HepG2 (cell line): ENCODE data around the gene STK11. TPM values are rescaled to one million over a fixed set of nuclear protein-coding genes. Genes with fewer than 3 reads are reported as not detected.

Experiments
- ATAD3A ChIP-seq: sonication (generic); formaldehyde crosslinking; IDR thresholded peaks from 2 replicates; pipeline ENCODE4 v1.4.0; 2020; ENCODE audit warnings: missing genetic modification reagents
- ATF7-NPFF ChIP-seq: sonication (generic); formaldehyde crosslinking; IDR thresholded peaks from 2 replicates; pipeline ENCODE4 v1.8.1; 2023; ENCODE audit warnings: mild to moderate bottlenecking, low read depth, missing genetic modification reagents, moderate library complexity
- DPF2 ChIP-seq: sonication (generic); formaldehyde crosslinking; IDR thresholded peaks from 2 replicates; pipeline ENCODE4 v1.4.0; 2020; ENCODE audit warnings: mild to moderate bottlenecking, low read depth, missing genetic modification reagents, borderline replicate concordance
- EHMT2 ChIP-seq: fragments of 200-600 bp; sonication (generic); IDR thresholded peaks from 2 replicates; pipeline ENCODE4 v1.7.0; 2017; ENCODE audit warnings: antibody characterized with exemption, low read depth, low read length, borderline replicate concordance
- ESRRA ChIP-seq: sonication (generic); formaldehyde crosslinking; IDR thresholded peaks from 2 replicates; pipeline ENCODE4 v1.5.1; 2020; ENCODE audit warnings: mild to moderate bottlenecking, low read depth, missing genetic modification reagents
- IRF2 ChIP-seq: IDR thresholded peaks from 2 replicates; pipeline ENCODE4 v1.6.1; 2018; ENCODE audit warnings: missing genetic modification reagents, missing compliant biosample characterization
- LBX2 ChIP-seq: sonication (generic); formaldehyde crosslinking; IDR thresholded peaks from 2 replicates; pipeline ENCODE4 v1.5.0; 2020; ENCODE audit warnings: missing genetic modification reagents, mild to moderate bottlenecking, borderline replicate concordance
- LRRFIP1 ChIP-seq: sonication (generic); formaldehyde crosslinking; conservative IDR thresholded peaks from 2 replicates; pipeline ENCODE4 v1.4.0; 2020; ENCODE audit warnings: missing genetic modification reagents
- MTA1 ChIP-seq: sonication (generic); formaldehyde crosslinking; IDR thresholded peaks from 2 replicates; pipeline ENCODE4 v1.4.0; 2020; ENCODE audit warnings: missing genetic modification reagents, mild to moderate bottlenecking, borderline replicate concordance
- NFE2 ChIP-seq: sonication (generic); formaldehyde crosslinking; IDR thresholded peaks from 2 replicates; pipeline ENCODE4 v1.4.0; 2020; ENCODE audit warnings: missing genetic modification reagents
- PRMT3 ChIP-seq: sonication (generic); formaldehyde crosslinking; IDR thresholded peaks from 2 replicates; pipeline ENCODE4 v1.8.1; 2022; ENCODE audit warnings: low read depth, mild to moderate bottlenecking, moderate library complexity, missing genetic modification reagents, borderline replicate concordance
- SPEN ChIP-seq: sonication (generic); formaldehyde crosslinking; IDR thresholded peaks from 2 replicates; pipeline ENCODE4 v1.5.1; 2020; ENCODE audit warnings: low read depth, mild to moderate bottlenecking, missing genetic modification reagents
- TFAP4 ChIP-seq: sonication (generic); IDR thresholded peaks from 2 replicates; pipeline ENCODE4 v1.6.1; 2016; ENCODE audit warnings: low read depth, borderline replicate concordance
- ZKSCAN5 ChIP-seq: sonication (generic); formaldehyde crosslinking; IDR thresholded peaks from 2 replicates; pipeline ENCODE4 v1.5.1; 2020; ENCODE audit warnings: mild to moderate bottlenecking, missing genetic modification reagents
- ZNF207 ChIP-seq: fragments of 450-650 bp; IDR thresholded peaks from 2 replicates; pipeline ENCODE4 v1.6.1; 2016; ENCODE audit warnings: antibody characterized with exemption, borderline replicate concordance
- ZNF24 ChIP-seq: fragments of 450-650 bp; IDR thresholded peaks from 2 replicates; pipeline ENCODE4 v1.6.1; 2017; ENCODE audit warnings: antibody characterized with exemption, mild to moderate bottlenecking
- ZNF331 ChIP-seq: sonication (generic); formaldehyde crosslinking; IDR thresholded peaks from 2 replicates; pipeline ENCODE4 v1.4.0; 2020; ENCODE audit warnings: missing genetic modification reagents
- ZNF446 ChIP-seq: sonication (generic); formaldehyde crosslinking; IDR thresholded peaks from 2 replicates; pipeline ENCODE4 v1.5.0; 2020; ENCODE audit warnings: mild to moderate bottlenecking, missing genetic modification reagents
- ZSCAN5A ChIP-seq: sonication (generic); formaldehyde crosslinking; IDR thresholded peaks from 2 replicates; pipeline ENCODE4 v1.8.0; 2022; ENCODE audit warnings: mild to moderate bottlenecking, missing genetic modification reagents, borderline replicate concordance
- polyA plus RNA-seq, 8 experiments: library from polyadenylated mRNA; depleted of rRNA in 3 of 8; stranded (reverse) in 7 of 8; unstranded in 1 of 8; fragments of >200 nt; fragmentation: Illumina TruSeq in 4 of 8; extraction: Trizol in 4 of 8; gene quantifications; 2 replicates each; pipeline versions ENCODE4 v1.2.1 to v1.2.3, GENCODE V29; 2011 to 2016; ENCODE audit warnings: low read depth in 4 of 8, missing spikeins in 1 of 8, mixed read lengths in 1 of 8; ENCODE audit not compliant: insufficient read depth in 1 of 8
- total RNA-seq, 5 experiments: library from RNA; depleted of rRNA; stranded (reverse); fragments of >200 nt; fragmentation: Illumina TruSeq; extraction: Trizol; gene quantifications; 2 replicates each; pipeline ENCODE4 v1.2.3, GENCODE V29; 2016; ENCODE audit warnings: low read depth in 1 of 5
- TF ChIP-seq, protein P1 (sequence below): sonication (generic); formaldehyde crosslinking; IDR thresholded peaks from 2 replicates; pipeline ENCODE4 v1.9.0; 2021; ENCODE audit warnings: missing genetic modification reagents, mild to moderate bottlenecking, borderline replicate concordance
- TF ChIP-seq, protein P2 (sequence below): sonication (generic); formaldehyde crosslinking; IDR thresholded peaks from 2 replicates; pipeline ENCODE4 v1.4.0; 2020; ENCODE audit warnings: missing genetic modification reagents, low read depth, mild to moderate bottlenecking, borderline replicate concordance

STK11 gene
- total and polyA plus RNA-seq, 2 of the 13 experiments (the other 11 are each of a cell fraction or from before 2014, with no cell fraction given) = 27.5 to 43.6 TPM

- no peak for TF ChIP-seq LRRFIP1 (CRISPR knock-in tag)
- TF ChIP-seq ZNF24 = 0 out of 2 replicates have a peak, but pooled peaks have one; percentile 19
- TF ChIP-seq ZKSCAN5 = no peak
- peak; percentile 94; the same call in 1 of the 2 replicates for TF ChIP-seq ATF7-NPFF
- no peak; the same call in 1 of the 2 replicates for TF ChIP-seq LBX2
- TF ChIP-seq DPF2 = no peak
- TF ChIP-seq IRF2 (CRISPR knock-in tag) = 0 out of 2 replicates have a peak, but pooled peaks have one; percentile 2
- TF ChIP-seq SPEN (CRISPR knock-in tag) = peak; percentile 16
- TF ChIP-seq ESRRA (CRISPR knock-in tag) = no peak; the same call in 1 of the 2 replicates
- TF ChIP-seq TFAP4 = no peak
- TF ChIP-seq ZNF446 = no peak; the same call in 1 of the 2 replicates
- TF ChIP-seq, protein P1, sequence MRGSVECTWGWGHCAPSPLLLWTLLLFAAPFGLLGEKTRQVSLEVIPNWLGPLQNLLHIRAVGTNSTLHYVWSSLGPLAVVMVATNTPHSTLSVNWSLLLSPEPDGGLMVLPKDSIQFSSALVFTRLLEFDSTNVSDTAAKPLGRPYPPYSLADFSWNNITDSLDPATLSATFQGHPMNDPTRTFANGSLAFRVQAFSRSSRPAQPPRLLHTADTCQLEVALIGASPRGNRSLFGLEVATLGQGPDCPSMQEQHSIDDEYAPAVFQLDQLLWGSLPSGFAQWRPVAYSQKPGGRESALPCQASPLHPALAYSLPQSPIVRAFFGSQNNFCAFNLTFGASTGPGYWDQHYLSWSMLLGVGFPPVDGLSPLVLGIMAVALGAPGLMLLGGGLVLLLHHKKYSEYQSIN = no peak
- no peak for TF ChIP-seq ZSCAN5A
- no peak for TF ChIP-seq ZNF207
- TF ChIP-seq ATAD3A (CRISPR knock-in tag) = no peak
- no peak for TF ChIP-seq MTA1 (CRISPR knock-in tag)
- peak; percentile 22; the same call in 1 of the 2 replicates for TF ChIP-seq ZNF331 (CRISPR knock-in tag)
- TF ChIP-seq EHMT2 = no peak
- TF ChIP-seq, protein P2, sequence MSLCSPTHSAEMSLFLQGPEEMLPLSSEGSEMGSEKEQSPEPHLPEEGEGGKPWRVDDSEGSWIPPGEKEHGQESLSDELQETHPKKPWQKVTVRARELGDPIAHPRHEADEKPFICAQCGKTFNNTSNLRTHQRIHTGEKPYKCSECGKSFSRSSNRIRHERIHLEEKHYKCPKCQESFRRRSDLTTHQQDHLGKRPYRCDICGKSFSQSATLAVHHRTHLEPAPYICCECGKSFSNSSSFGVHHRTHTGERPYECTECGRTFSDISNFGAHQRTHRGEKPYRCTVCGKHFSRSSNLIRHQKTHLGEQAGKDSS (CRISPR knock-in tag) = no peak
- TF ChIP-seq NFE2 (CRISPR knock-in tag) = no peak
- peak; percentile 88; the same call in 1 of the 2 replicates for TF ChIP-seq PRMT3 (CRISPR knock-in tag)
Observed at GRCh38 chr19:1275260-1275975, 69.8 kb downstream of the STK11 start, which contains the start of gene FAM174C (continued).
